HT1080 (cell line): ENCODE results near the gene COL25A1. TPM values are rescaled to one million over a fixed set of nuclear protein-coding genes. Genes with fewer than 3 reads are reported as not detected.

ENCODE experiments used
- DNase-seq: peaks from one replicate; pipeline ENCODE4 v3.0.0-alpha.2; 2015; ENCODE audit warnings: low read depth
- polyA plus RNA-seq, 2 experiments: library from polyadenylated mRNA; depleted of rRNA; stranded (reverse); fragments of >200 nt; gene quantifications; 2 replicates each; pipeline ENCODE4 v1.2.3, GENCODE V29; 2015
- total RNA-seq: library from RNA; depleted of rRNA; stranded (reverse); fragments of >200 nt; shearing (Covaris generic); gene quantifications from 2 replicates; pipeline ENCODE4 v1.2.3, GENCODE V29; 2014; rRNA removed

The COL25A1 gene
- 0.06 TPM in 1 of 2 replicates, not detected in the other for total RNA-seq
- polyA plus RNA-seq (2015; cell fraction: cytosol; rRNA removed), result 0.01 TPM in 1 of 2 replicates, not detected in the other
- polyA plus RNA-seq (2015; cell fraction: nucleus; rRNA removed), result 0.02 and 0.09 TPM in 2 replicates

- no peak for DNase-seq
Observed at GRCh38 chr4:109302361-109303139, at the start of gene COL25A1. Gene COL25A1, minus strand, starts transcription at chr4:109302658.

DNA sequence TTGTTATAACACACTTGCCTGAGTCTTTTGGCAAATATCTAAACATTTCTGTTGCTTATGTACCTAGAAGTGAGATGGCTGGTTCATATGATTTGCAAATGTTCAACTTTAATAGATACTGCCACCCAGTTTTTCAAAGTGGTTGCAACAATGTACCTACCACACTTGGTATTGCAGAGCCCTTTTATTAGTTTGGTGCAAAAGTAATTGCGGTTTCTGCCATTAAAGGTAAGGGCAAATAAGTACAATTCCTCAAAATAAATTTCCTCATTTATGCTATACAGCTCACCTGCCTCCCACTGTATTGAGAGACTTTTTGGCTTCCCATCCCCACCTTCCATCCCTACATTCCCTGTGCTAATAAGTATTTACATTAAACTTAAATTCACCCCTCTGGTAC lies 47.7 kb upstream of the COL25A1 start:
- DNase-seq, result no peak

DNA sequence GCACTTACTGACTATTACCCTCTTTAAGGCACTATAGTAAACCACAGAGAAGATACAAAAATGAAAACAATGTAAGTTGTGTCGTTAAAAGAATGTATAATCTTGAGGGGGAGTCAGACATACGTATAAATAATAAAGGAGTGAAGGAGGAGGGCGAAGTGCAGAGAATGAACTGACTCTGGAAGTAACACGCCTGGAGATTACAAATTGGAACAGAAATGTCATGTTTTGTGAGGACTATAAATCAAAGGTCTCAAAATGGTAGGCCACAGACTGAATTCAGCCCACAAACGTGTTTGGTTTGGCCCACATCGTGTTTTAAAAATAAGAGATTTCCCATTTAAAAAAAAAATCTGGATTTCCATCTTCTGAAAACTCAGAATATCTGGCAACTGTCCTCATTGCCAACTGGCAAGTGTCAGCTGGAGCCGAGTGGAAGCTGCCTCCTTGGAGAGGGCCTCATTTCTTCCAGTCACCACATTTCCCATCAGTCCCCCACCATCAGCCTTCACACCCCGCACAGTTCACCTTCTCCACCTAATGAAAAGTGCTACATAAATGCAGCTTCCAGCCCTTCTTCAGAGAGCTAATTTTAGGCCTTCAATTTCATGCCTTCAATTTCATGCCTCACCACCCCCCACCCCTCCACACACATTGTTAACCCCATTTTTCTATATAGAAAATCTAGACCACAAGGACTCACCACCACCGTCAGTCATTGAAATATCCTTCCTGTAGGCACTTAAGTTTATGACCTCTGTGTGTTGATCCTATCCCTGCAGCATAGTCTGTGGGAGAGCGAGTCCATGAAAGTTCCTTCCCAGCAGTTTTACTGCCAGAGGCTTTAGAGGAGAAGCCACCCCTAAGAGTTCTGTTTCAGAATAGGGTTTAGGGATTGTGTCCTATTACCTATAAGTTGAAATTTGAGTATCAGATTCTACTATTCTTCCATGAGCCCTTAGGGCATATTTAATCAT lies 32.0 kb upstream of the COL25A1 start:
- DNase-seq, result no peak

DNA sequence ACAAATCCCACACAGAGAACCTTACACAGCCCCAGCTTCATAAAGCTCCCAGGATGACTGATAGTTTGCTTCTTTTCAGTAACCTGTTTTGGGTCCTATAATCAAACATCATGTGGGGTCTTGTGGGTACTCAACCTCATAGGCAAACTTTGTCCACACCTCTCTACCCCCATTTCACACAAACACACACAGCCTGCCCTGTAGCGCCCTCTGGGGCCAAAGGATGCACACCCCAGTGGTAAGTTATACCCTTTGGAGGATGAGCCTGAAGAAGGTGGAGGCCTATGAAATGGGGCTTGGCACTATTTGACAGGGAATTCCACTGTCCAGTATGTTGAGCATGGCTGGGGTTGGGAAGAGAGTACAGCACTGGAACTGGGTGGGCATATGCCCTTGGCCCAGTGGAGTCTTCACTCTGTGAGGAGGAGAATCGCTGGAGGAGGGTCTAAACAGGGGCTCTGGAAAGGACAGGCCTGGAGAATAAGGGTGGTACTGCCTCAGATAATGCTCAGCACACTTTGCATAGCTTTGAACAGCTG lies 30.5 kb upstream of the COL25A1 start:
- DNase-seq, result no peak

GRCh38 chr4:109327641-109328040 lies 25.2 kb upstream of the COL25A1 start:
- DNase-seq, result no peak

DNA sequence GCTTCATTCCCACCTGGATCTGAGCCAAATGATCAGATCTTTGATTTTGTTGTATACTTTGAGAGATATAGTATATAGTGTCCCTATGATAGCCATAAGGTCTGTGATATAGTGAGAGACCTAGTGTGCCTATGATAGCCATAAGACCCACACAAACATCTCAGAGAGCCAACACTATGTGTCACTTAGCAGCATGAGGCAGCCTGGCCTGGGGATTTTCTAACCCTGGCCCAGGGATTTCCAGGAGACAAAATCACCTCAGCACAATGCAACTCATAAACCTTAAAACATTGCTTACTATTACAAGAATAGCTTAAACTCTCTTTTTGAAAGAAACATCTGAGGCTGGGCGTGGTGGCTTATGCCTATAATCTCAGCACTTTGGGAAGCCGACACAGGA lies 23.2 kb upstream of the COL25A1 start:
- no peak for DNase-seq

GRCh38 chr4:109323348-109323747 lies 20.9 kb upstream of the COL25A1 start:
- DNase-seq, result no peak

- no peak for DNase-seq
Observed at GRCh38 chr4:109321232-109321631, 18.8 kb upstream of the COL25A1 start.

- DNase-seq, result no peak
Observed at GRCh38 chr4:109319684-109320083, 17.2 kb upstream of the COL25A1 start.

GRCh38 chr4:109319156-109319555 lies 16.7 kb upstream of the COL25A1 start:
- DNase-seq, result no peak

DNA sequence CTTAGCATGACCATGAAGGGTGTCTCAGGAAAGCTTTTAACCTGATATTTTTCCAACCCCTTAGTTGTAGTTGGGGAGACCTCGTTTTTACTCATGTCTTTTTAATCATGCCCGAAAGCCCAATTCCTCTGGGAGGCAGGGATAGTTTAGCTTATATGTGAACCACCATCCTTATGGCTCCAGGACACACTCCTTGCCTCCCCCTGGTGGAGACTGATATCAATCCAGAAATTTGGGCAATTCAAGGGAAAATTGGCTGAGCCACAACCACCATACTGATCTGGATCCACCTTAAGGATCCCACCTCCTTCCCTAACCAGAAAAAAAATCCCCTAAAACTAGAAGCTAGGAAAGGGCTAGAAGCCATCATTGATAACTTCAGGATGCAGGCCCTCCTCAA lies 13.4 kb upstream of the COL25A1 start:
- no peak for DNase-seq

- no peak for DNase-seq
Observed at GRCh38 chr4:109315341-109315740, 12.9 kb upstream of the COL25A1 start.

DNA sequence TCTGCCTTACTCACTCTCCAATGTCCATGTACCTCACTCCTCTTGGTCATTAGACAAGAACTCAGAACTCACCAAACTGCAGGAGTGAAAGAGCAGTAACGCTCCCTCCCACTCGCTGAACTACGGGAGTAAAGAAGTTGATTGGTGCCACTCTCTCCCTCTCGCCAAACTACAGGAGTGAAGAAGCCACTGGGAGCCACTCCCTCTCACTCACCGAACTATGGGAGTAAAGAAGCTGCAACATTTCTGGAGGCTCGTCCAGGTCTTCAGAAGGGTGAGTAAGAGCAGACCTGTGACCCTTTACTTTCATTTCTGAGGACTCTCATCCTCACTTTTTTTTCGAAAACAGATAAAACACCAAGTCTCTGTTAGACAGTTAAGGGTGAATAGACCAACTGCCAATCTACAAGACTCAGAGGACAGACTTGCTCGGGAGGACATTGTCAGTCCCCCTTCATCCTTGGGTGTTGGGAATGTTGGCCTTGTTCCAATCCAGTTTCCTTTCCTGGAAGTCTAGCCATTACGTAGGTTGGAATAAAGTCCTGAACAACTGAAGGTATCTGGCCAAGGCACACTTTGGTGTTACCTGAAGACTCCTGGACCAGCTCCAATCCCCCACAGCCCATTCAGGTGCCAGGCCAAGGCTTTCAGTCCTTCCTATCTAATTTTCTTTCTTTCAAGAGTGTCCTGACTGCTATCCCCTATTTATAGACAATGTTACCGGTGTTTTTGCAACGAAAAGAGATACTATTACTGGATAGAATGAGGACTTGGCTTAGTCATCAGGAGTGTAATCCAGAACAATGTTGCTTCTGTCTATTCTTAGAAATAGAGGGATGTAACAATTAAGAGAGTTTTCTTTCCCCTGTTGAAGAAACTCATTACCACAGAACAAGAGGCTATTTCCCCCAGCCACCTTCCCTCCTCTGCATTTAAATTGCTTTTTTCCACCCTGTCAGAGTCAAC lies 11.0 kb upstream of the COL25A1 start:
- peak; percentile 32 for DNase-seq

DNA sequence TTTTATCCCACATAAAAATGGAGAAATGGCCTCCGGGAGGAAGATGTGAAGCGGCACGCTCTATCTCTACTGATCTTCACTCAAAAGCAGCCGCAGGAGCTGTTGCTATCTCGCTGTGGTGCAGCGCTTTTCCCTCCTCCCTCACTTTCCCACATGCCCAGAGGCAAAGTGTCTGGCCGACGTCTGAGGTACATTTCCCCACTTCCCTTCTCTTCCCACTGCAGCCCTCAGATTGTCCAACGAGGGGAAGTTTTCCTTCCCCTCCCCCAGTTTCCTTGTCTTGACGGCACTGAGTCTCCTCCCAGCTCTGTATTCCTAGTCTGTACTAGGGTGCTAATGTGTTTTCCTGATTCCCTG lies 660 bp upstream of the COL25A1 start:
- DNase-seq, result no peak

DNA sequence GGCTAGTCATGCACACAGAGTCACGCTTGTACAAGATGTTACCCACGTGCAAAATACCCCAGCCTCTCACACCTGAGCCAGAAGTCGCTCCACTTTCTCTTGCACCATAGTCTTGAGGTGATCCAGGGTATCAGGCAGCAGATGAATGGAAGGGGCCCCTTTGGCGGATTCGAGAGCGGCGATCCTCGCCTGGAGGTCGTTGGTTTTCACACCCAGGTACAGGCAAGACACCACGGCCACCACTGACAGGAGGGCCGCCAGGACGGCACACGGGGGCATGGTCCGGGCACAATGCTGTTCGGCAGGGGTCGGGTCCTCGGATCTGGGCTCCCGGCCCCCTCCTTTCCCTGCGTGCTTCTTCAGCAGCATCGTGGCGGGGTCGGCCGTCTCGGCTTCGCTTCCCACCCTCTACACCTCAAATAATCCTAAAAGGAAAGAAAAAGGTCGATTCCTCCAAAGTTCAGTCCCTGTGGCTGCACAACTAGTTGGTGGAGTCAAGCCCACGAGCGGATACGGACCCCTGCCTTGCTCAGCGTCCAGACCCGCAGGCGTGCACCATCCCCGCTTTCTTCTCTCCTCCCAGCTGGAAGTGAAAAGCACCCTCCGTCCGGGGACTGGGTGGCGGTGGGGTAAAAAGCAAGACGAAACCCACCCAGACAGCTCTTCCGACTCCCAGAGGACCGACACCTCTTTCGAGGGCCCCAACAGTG lies 652 bp downstream of the COL25A1 start:
- DNase-seq, result no peak

DNA sequence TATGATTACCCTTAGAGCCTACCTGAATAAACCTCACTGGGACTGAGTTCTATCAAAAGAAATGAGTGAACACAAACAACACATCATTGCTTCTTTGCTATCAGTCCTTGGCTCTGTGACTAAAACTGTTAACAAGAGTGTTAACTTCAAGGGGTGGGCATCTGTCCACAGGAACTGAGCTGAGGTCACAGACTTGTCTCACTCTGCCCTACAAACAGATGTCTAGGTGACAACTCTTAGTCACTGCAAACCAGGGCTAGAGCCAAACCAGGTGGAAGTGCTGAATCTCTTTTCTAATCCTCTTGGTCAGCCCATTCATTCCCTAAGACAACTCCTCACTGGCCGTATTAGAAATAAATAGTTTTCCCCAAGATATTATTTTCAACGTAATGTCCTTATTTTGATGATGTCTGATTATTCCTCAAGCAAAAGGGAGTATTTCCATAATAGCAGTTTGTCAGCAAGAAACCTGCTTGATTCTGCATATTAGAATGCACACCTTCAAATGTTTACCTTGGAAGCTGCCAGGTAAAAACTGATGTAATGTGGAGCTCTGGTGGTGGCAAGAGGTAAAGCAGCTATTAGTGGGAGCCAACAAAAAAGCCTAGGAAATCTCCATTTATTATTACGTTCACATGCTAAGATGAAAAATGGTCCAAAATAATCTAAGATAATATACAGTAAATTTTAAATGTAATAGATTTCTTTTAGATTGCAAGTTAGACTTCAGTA lies 4.0 kb downstream of the COL25A1 start:
- no peak for DNase-seq

GRCh38 chr4:109296527-109296926 lies 5.9 kb downstream of the COL25A1 start:
- peak; percentile 37 for DNase-seq

GRCh38 chr4:109295081-109295480 lies 7.4 kb downstream of the COL25A1 start:
- no peak for DNase-seq

GRCh38 chr4:109294468-109295020 lies 7.9 kb downstream of the COL25A1 start:
- DNase-seq, result peak; percentile 57
